Endothelial cell of umbilical vein (primary cell): ENCODE measurements around the gene BCL2A1. TPM values are rescaled to one million over a fixed set of nuclear protein-coding genes. Genes with fewer than 3 reads are reported as not detected.

Experiments
- BruUV-seq: library from RNA; stranded (reverse); fragments of 400-500 nt; replicated peaks from 2 replicates; lab custom pipeline; 2021; lab: Mats Ljungman, UMichigan
- CTCF ChIA-PET: fragments of 300-600, 350-600 bp; sonication (Branson Sonifier 250); formaldehyde crosslinking; loops from one replicate; lab custom pipeline; 2021; ENCODE audit warnings: antibody characterized with exemption, inconsistent platforms; lab: Charles Lee
- POLR2A ChIA-PET: fragments of 300-600, 350-600 bp; sonication (Branson Sonifier 250); formaldehyde crosslinking; loops from one replicate; lab custom pipeline; 2021; ENCODE audit warnings: antibody characterized with exemption, inconsistent platforms; lab: Charles Lee
- DNase-seq: peaks from one replicate; pipeline ENCODE4 v3.0.0-alpha.2; 2011; ENCODE audit warnings: low read depth, low spot score
- FAIRE-seq: peaks from 2 replicates; lab custom pipeline; 2011; peaks lifted over from hg19 to GRCh38; lab: Jason Lieb, UNC
- H2AFZ ChIP-seq: 2 replicates; pipeline ENCODE4 v1.6.0; 2012; ENCODE audit warnings: low read depth, low read length, control low read depth, inconsistent platforms
- H3K27ac ChIP-seq: 2 replicates; pipeline ENCODE4 v1.5.1; 2011; ENCODE audit warnings: low read depth, mild to moderate bottlenecking, control low read depth, low read length, moderate library complexity; ENCODE audit not compliant: insufficient read depth
- H3K27me3 ChIP-seq, 2 experiments: 2 replicates each; pipeline versions ENCODE4 v1.6.0 to v1.6.1; 2011; ENCODE audit warnings: low read length in 2 of 2, mixed read lengths in 1 of 2; ENCODE audit not compliant: control insufficient read depth in 2 of 2, insufficient read depth in 2 of 2
- H3K36me3 ChIP-seq, 2 experiments: 2 replicates in 1 of 2; 3 replicates in 1 of 2; pipeline ENCODE4 v1.5.1; 2011; ENCODE audit warnings: low read length in 2 of 2, mild to moderate bottlenecking in 1 of 2, moderate library complexity in 1 of 2; ENCODE audit not compliant: control insufficient read depth in 2 of 2, insufficient read depth in 2 of 2; ENCODE audit errors: extremely low read depth in 1 of 2
- H3K4me1 ChIP-seq: 3 replicates; pipeline ENCODE4 v1.5.1; 2011; ENCODE audit warnings: mild to moderate bottlenecking, low read length; ENCODE audit not compliant: control insufficient read depth, insufficient read depth; ENCODE audit errors: extremely low read depth
- H3K4me2 ChIP-seq: 2 replicates; pipeline ENCODE4 v1.6.1; 2011; ENCODE audit warnings: low read length, control low read depth, mixed read lengths; ENCODE audit not compliant: insufficient read depth
- H3K4me3 ChIP-seq, 3 experiments: fragments of 200-600 bp in 1 of 3; sonication (generic), shearing (Covaris generic) in 1 of 3; replicated peaks in 1 of 3; 2 replicates each; pipeline ENCODE4 v1.5.1; 2011 to 2016; ENCODE audit warnings: control low read depth in 3 of 3, low read length in 3 of 3, mild to moderate bottlenecking in 2 of 3, inconsistent platforms in 1 of 3, low read depth in 1 of 3, moderate library complexity in 1 of 3; ENCODE audit not compliant: insufficient read depth in 1 of 3
- H3K79me2 ChIP-seq: 2 replicates; pipeline ENCODE4 v1.6.0; 2012; ENCODE audit warnings: low read length, inconsistent platforms; ENCODE audit not compliant: control insufficient read depth, insufficient read depth
- H3K9ac ChIP-seq: replicated peaks from 2 replicates; pipeline ENCODE3; 2011; ENCODE audit warnings: low read length, control low read depth; ENCODE audit not compliant: insufficient read depth; ENCODE audit errors: extremely low read depth
- H3K9me1 ChIP-seq: replicated peaks from 3 replicates; pipeline ENCODE4 v1.6.0; 2011; ENCODE audit warnings: mild to moderate bottlenecking, low read length; ENCODE audit not compliant: control insufficient read depth, insufficient read depth; ENCODE audit errors: extremely low read depth
- H3K9me3 ChIP-seq: replicated peaks from 2 replicates; pipeline ENCODE4 v1.5.1; 2012; ENCODE audit warnings: low read length, inconsistent platforms; ENCODE audit not compliant: control insufficient read depth, insufficient read depth
- H4K20me1 ChIP-seq: replicated peaks from 2 replicates; pipeline ENCODE3; 2011; ENCODE audit warnings: mild to moderate bottlenecking, low read length; ENCODE audit not compliant: control insufficient read depth, insufficient read depth; ENCODE audit errors: extremely low read depth
- CTCF ChIP-seq, 2 donors: IDR thresholded peaks; 1 replicate in 1 of 2; 2 replicates in 1 of 2; pipeline ENCODE4 v1.5.1; 2011; ENCODE audit warnings: low read length in 2 of 2, mild to moderate bottlenecking in 2 of 2, moderate library complexity in 2 of 2, control low read depth in 1 of 2, inconsistent platforms in 1 of 2, low read depth in 1 of 2; ENCODE audit not compliant: insufficient read depth in 1 of 2; ENCODE audit errors: extremely low read depth in 1 of 2
- EZH2 ChIP-seq: IDR thresholded peaks from 2 replicates; pipeline ENCODE4 v1.6.1; 2012; ENCODE audit warnings: borderline replicate concordance, low read depth, mild to moderate bottlenecking, moderate library complexity, low read length, inconsistent platforms; ENCODE audit not compliant: severe bottlenecking
- FOS ChIP-seq: IDR thresholded peaks from 2 replicates; pipeline ENCODE4 v1.6.1; 2011; ENCODE audit warnings: mild to moderate bottlenecking, low read length, moderate library complexity, borderline replicate concordance; ENCODE audit not compliant: insufficient read depth
- GATA2 ChIP-seq: IDR thresholded peaks from 2 replicates; pipeline ENCODE4 v1.7.0; 2011; ENCODE audit warnings: low read depth, mild to moderate bottlenecking, moderate library complexity, mixed read lengths, low read length; ENCODE audit not compliant: insufficient read length, insufficient read depth
- JUN ChIP-seq: IDR thresholded peaks from 2 replicates; pipeline ENCODE4 v1.6.1; 2011; ENCODE audit warnings: borderline replicate concordance, low read depth; ENCODE audit not compliant: insufficient read length, insufficient read depth
- MAX ChIP-seq: IDR thresholded peaks from 2 replicates; pipeline ENCODE4 v1.6.1; 2011; ENCODE audit not compliant: insufficient read depth, insufficient read length
- MYC ChIP-seq: IDR thresholded peaks from one replicate; pipeline ENCODE4 v1.6.1; 2011; ENCODE audit warnings: mild to moderate bottlenecking, low read depth, low read length
- POLR2A ChIP-seq: IDR thresholded peaks from 2 replicates; pipeline ENCODE4 v1.6.1; 2012; ENCODE audit warnings: low read depth, mild to moderate bottlenecking, control low read depth, low read length
- POLR2AphosphoS5 ChIP-seq: IDR thresholded peaks from 2 replicates; pipeline ENCODE4 v1.6.1; 2012; ENCODE audit warnings: low read depth, mild to moderate bottlenecking, control low read depth, low read length, moderate library complexity; ENCODE audit not compliant: insufficient read depth
- dilution Hi-C: fragments of 300-500 bp; cut with MboI; formaldehyde crosslinking; loops from one replicate; pipeline ENCODE4 v1.15.0; 2019; ENCODE audit warnings: low sequenced_read_pairs; ENCODE audit not compliant: extremely low pct_ligation_motif_present
- intact Hi-C: fragments of 100-400 bp; cut with micrococcal nuclease; formaldehyde crosslinking; loops from one replicate; pipeline ENCODE4 v1.10.0; 2022
- polyA plus RNA-seq, 4 experiments: library from polyadenylated mRNA; depleted of rRNA in 3 of 4; stranded (reverse) in 3 of 4; unstranded in 1 of 4; fragments of >200 nt; gene quantifications; 2 replicates each; pipeline versions ENCODE4 v1.2.1 to v1.2.3, GENCODE V29; 2011 to 2012; ENCODE audit warnings: missing spikeins in 1 of 4
- total RNA-seq: library from RNA; stranded (reverse); gene quantifications from 2 replicates; pipeline ENCODE4 v1.2.3, GENCODE V29; 2021

The BCL2A1 gene
- total and polyA plus RNA-seq, 2 donors (not counting 3 experiments of a cell fraction or from before 2014, with no cell fraction given), result not detected

DNA sequence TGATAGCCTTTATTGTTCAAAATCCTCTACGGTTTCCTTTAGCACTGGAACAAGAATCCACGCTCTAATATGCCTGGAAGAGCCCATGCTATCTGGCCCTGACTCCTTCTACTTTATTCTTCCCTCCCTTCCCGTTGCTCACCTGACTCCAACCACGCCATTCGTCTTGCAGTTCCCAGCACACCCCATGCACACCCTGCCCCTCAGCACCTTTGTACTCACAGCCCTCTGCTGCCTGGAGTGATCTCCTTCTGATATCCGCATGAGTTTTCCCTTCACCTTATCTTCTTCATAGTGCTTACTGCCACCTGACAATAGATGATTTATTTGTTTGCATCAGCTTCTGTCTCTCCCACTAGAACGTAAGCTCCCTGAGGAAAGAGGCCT lies 16.6 kb upstream of the BCL2A1 start:
- H2AFZ ChIP-seq, result no peak overlapping the region
- no peaks in the 10 kb centered on the region for H3K9me3 ChIP-seq
- CTCF ChIA-PET, result interaction anchor here (1.3 to 3.4 kb wide), 3 partner anchors 134 to 648 kb away, joined by 4 to 13 read pairs (median 5); no protein-coding TSS in a partner anchor
- no peak for FAIRE-seq
- H3K36me3 ChIP-seq, result no peaks in the 10 kb centered on the region
- no peak overlapping the region for H3K4me3 ChIP-seq
- no peaks in the 10 kb centered on the region for H3K9me1 ChIP-seq
- peaks cover 0 to 3% of the 10 kb centered on the region in 2 experiments for H3K27me3 ChIP-seq
- no peak overlapping the region for H3K4me2 ChIP-seq
- intact Hi-C loops, result no loop called here
- H4K20me1 ChIP-seq, result no peaks in the 10 kb centered on the region
- TF ChIP-seq GATA2 (no peak), POLR2A (no peak), CTCF (IDR thresholded peaks at IDR 0.05; ENCODE audit: extremely low read depth in 1 of 2, insufficient read depth in 1 of 2, low read depth in 1 of 2, low read length in 2 of 2) (no peak), EZH2 (no peak), POLR2AphosphoS5 (no peak), JUN (no peak), MAX (no peak), FOS (no peak), MYC (no peak)
- H3K9ac ChIP-seq, result no peak overlapping the region
- H3K4me1 ChIP-seq, result no peaks in the 10 kb centered on the region
- no peak overlapping the region for H3K27ac ChIP-seq
- no peak for DNase-seq
- H3K79me2 ChIP-seq, result no peaks in the 10 kb centered on the region
- dilution Hi-C loops, result no loop called here
- POLR2A ChIA-PET, result no interaction called here
- no TSS peak for BruUV-seq
